Muscle of back (tissue), 11 donors: ENCODE measurements around the gene DNAAF5. TPM values are rescaled to one million over a fixed set of nuclear protein-coding genes. Genes with fewer than 3 reads are reported as not detected.

Source experiments
- DNase-seq, 3 donors: peaks; one replicate each; pipeline versions ENCODE4 v3.0.0 to v3.0.0-alpha.2; 2013
- polyA plus RNA-seq, 10 donors: library from polyadenylated mRNA; unstranded; fragments of 120-200 nt; gene quantifications; one replicate each; pipeline ENCODE4 v1.2.1, GENCODE V29; 2013; ENCODE audit not compliant: insufficient read length in 10 of 10

DNAAF5 gene
- polyA plus RNA-seq, 10 donors, result 21.5 to 31.2 (median 24.9) TPM

GRCh38 chr7:763762-764161 is 37.3 kb downstream of the DNAAF5 start:
- DNase-seq, result no peak

- no peak for DNase-seq
Measured at GRCh38 chr7:765383-765782, 38.9 kb downstream of the DNAAF5 start.

- peak in 2 of 3 donors; percentile 52 to 69 for DNase-seq
Measured at GRCh38 chr7:767580-767940, 41.1 kb downstream of the DNAAF5 start.

GRCh38 chr7:767941-768731 is 41.6 kb downstream of the DNAAF5 start:
- DNase-seq, result peak in 2 of 3 donors; percentile 45 to 81

GRCh38 chr7:768881-769504 is 42.5 kb downstream of the DNAAF5 start:
- DNase-seq, result peak; percentile 31 to 71 (median 62)

- no peak for DNase-seq
Measured at GRCh38 chr7:770336-770735, 43.8 kb downstream of the DNAAF5 start.

- DNase-seq, result no peak
Measured at GRCh38 chr7:770741-771166, 44.3 kb downstream of the DNAAF5 start.

GRCh38 chr7:771234-772004 is 44.9 kb downstream of the DNAAF5 start:
- DNase-seq, result peak; percentile 61 to 90 (median 81)

GRCh38 chr7:772005-772294 is 45.5 kb downstream of the DNAAF5 start:
- no peak for DNase-seq

- no peak for DNase-seq
Measured at GRCh38 chr7:772392-772791, 45.9 kb downstream of the DNAAF5 start.

- no peak for DNase-seq
Measured at GRCh38 chr7:772861-773621, 46.5 kb downstream of the DNAAF5 start.

GRCh38 chr7:773622-773915 is 47.1 kb downstream of the DNAAF5 start:
- no peak for DNase-seq

GRCh38 chr7:774161-775109 is 47.9 kb downstream of the DNAAF5 start:
- peak in 2 of 3 donors; percentile 55 to 76 for DNase-seq

- no peak for DNase-seq
Measured at GRCh38 chr7:776381-776780, 49.9 kb downstream of the DNAAF5 start.

- no peak for DNase-seq
Measured at GRCh38 chr7:776992-777727, 50.7 kb downstream of the DNAAF5 start.

GRCh38 chr7:777728-778078 is 51.2 kb downstream of the DNAAF5 start:
- no peak for DNase-seq

GRCh38 chr7:778271-778967 is 51.9 kb downstream of the DNAAF5 start:
- DNase-seq, result no peak

- DNase-seq, result peak in 1 of 3 donors; percentile 56
Measured at GRCh38 chr7:778968-779451, 52.5 kb downstream of the DNAAF5 start.

- no peak for DNase-seq
Measured at GRCh38 chr7:779480-779879, 53.0 kb downstream of the DNAAF5 start.

- no peak for DNase-seq
Measured at GRCh38 chr7:780081-780480, 53.6 kb downstream of the DNAAF5 start.
